GM15510 (cell line): ENCODE results near the gene SLC22A31.

Experiments used
- POLR2A ChIP-seq: IDR thresholded peaks from 3 replicates; pipeline ENCODE4 v1.6.1; 2011; ENCODE audit warnings: borderline replicate concordance; ENCODE audit not compliant: insufficient read length; ENCODE audit errors: extremely low read depth

The SLC22A31 gene

GRCh38 chr16:89175280-89176146 is 24.8 kb downstream of the SLC22A31 start:
- TF ChIP-seq POLR2A, result no peak

- TF ChIP-seq POLR2A, result no peak
These were observed 25.5 kb downstream of the SLC22A31 start for GRCh38 chr16:89174877-89175276.

GRCh38 chr16:89174055-89174827 is 26.1 kb downstream of the SLC22A31 start:
- TF ChIP-seq POLR2A, result no peak

GRCh38 chr16:89173174-89173921 is 27.0 kb downstream of the SLC22A31 start:
- no peak for TF ChIP-seq POLR2A

GRCh38 chr16:89172528-89173173 is 27.7 kb downstream of the SLC22A31 start:
- TF ChIP-seq POLR2A, result no peak

- no peak for TF ChIP-seq POLR2A
These were observed 28.2 kb downstream of the SLC22A31 start for GRCh38 chr16:89172171-89172527.

GRCh38 chr16:89171216-89172170 is 28.8 kb downstream of the SLC22A31 start, which contains the start of gene CDH15:
Gene CDH15 (plus strand): TSS chr16:89171748. CDS start chr16:89171832, 84 bp downstream.
- no peak for TF ChIP-seq POLR2A

- TF ChIP-seq POLR2A, result no peak
These were observed 29.8 kb downstream of the SLC22A31 start for GRCh38 chr16:89170346-89171215.

GRCh38 chr16:89169778-89170177 is 30.6 kb downstream of the SLC22A31 start:
- no peak for TF ChIP-seq POLR2A

GRCh38 chr16:89168381-89169189 is 31.8 kb downstream of the SLC22A31 start:
- TF ChIP-seq POLR2A, result no peak

GRCh38 chr16:89167425-89167941 is 32.9 kb downstream of the SLC22A31 start:
- TF ChIP-seq POLR2A, result no peak
